ENCODE data around the gene DLG1. TPM values are rescaled to one million over a fixed set of nuclear protein-coding genes. Genes with fewer than 3 reads are reported as not detected.

Gene DLG1
- total and polyA plus RNA-seq, 4 donors: 47.8 to 130 (median 67.9) TPM

DNA sequence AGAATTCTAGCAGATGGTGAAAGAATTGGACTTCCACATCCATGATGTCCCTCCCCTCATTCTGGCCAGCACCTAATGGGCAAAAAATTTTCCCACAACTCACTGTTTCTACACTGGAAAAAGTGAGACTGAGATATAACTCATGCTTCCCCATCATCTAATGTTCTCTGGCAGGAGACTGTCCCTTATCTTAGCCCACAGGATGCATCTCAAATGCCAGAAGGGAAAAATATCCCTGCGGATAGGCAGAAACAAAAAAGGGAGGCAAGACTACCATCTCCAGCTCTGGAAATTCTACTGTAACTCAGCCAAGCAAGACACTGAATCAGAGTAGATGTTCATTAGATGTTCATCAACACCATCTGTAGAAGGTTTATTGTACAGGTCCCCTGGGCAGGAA is 58.6 kb downstream of the DLG1 start:
- Histone ChIP-seq H3K36me3 (ENCODE audit: control insufficient read depth, insufficient read depth, low read length) (no peaks in the 10 kb centered on the region), H3K9me3 (ENCODE audit: control insufficient read depth, insufficient read depth, low read length) (peaks cover 8% of the 10 kb centered on the region), H3K4me1 (ENCODE audit: control insufficient read depth, insufficient read depth, low read length) (no peaks in the 10 kb centered on the region), H3K27me3 (ENCODE audit: control insufficient read depth, insufficient read depth, low read length) (no peaks in the 10 kb centered on the region), H3K27ac (ENCODE audit: low read depth, low read length) (no peak overlapping the region), H3K4me3 (ENCODE audit: low read depth, low read length) (no peak overlapping the region)
- WGBS (ENCODE audit: insufficient coverage): no CpG with 5 or more reads among the region's 1 CpG
- DNase-seq (ENCODE audit: low read depth in 4 of 6, low spot score in 6 of 6): no peak

DNA sequence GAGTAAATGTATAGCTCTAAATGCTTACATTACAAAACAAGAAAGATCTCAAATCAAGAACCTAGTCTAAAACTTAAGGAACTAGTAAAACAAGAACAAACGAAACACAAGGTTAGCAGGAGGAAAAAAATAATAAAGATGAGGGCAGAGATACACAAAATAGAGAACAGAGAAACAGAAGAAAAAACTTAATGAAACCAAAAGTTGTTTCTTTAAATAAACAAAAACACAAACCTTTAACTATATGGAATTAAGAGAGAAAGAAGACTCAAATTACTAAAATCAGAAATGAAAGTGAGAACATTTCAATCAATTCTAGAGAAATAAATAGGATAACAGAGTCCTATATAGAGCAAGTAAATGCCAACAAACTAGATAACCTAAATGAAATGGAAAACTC is 59.6 kb downstream of the DLG1 start:
- H3K9me3 ChIP-seq (ENCODE audit: control insufficient read depth, insufficient read depth, low read length): peaks cover 7% of the 10 kb centered on the region
- no CpG with 5 or more reads among the region's 1 CpG for whole genome bisulfite sequencing (ENCODE audit: insufficient coverage)
- H3K27ac ChIP-seq (ENCODE audit: low read depth, low read length): no peak overlapping the region
- no peak overlapping the region for H3K4me3 ChIP-seq (ENCODE audit: low read depth, low read length)
- DNase-seq (ENCODE audit: low read depth in 4 of 6, low spot score in 6 of 6): no peak
- H3K36me3 ChIP-seq (ENCODE audit: control insufficient read depth, insufficient read depth, low read length): no peaks in the 10 kb centered on the region
- no peaks in the 10 kb centered on the region for H3K27me3 ChIP-seq (ENCODE audit: control insufficient read depth, insufficient read depth, low read length)
- no peaks in the 10 kb centered on the region for H3K4me1 ChIP-seq (ENCODE audit: control insufficient read depth, insufficient read depth, low read length)

DNA sequence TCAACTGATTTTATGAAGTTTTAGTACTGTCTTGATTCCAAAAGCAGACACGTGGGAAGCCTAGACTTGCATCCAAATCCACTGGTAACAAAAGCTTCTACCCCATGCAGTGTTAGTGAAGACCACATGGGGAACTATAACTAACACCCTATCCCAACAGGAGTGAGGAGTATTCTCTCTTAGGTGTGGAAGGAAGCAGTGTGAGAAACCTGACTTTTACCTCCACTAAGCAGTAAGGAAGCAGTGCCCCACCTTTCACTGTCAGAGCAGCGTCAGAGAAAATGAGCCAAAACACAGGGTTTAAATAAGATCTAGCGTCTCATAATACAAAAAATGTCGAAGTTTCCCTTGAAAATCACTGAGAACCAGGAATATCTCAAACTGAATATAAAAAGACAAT is 60.5 kb downstream of the DLG1 start:
- DNase-seq (ENCODE audit: low read depth in 4 of 6, low spot score in 6 of 6): no peak
- Histone ChIP-seq H3K4me1 (ENCODE audit: control insufficient read depth, insufficient read depth, low read length) (no peaks in the 10 kb centered on the region), H3K4me3 (ENCODE audit: low read depth, low read length) (no peak overlapping the region), H3K27ac (ENCODE audit: low read depth, low read length) (no peak overlapping the region), H3K27me3 (ENCODE audit: control insufficient read depth, insufficient read depth, low read length) (no peaks in the 10 kb centered on the region), H3K36me3 (ENCODE audit: control insufficient read depth, insufficient read depth, low read length) (no peaks in the 10 kb centered on the region), H3K9me3 (ENCODE audit: control insufficient read depth, insufficient read depth, low read length) (peaks cover 2% of the 10 kb centered on the region)
- no CpG with 5 or more reads among the region's 4 CpGs for whole genome bisulfite sequencing (ENCODE audit: insufficient coverage)

DNA sequence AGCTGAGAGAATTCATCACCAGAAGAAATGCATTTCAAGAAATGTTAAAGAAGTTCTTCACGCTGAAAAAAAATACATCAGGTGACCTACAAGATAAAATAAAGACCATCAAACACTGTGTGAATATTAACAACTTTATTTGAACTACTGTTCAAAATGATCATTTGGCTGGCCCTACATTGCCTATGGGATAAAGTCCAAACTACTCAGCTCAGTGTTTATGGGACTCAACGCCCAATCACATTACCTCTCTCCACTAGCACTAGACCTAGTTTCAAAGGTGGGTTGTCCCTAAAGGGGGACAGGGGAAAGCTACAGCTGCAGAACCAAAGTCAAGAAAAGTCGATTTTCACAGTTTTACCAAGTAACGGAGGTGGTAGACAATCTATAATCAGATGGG is 62.0 kb downstream of the DLG1 start:
- no peaks in the 10 kb centered on the region for H3K27me3 ChIP-seq (ENCODE audit: control insufficient read depth, insufficient read depth, low read length)
- H3K4me1 ChIP-seq (ENCODE audit: control insufficient read depth, insufficient read depth, low read length): no peaks in the 10 kb centered on the region
- no peak overlapping the region for H3K4me3 ChIP-seq (ENCODE audit: low read depth, low read length)
- no CpG with 5 or more reads among the region's 4 CpGs for WGBS (ENCODE audit: insufficient coverage)
- H3K9me3 ChIP-seq (ENCODE audit: control insufficient read depth, insufficient read depth, low read length): no peaks in the 10 kb centered on the region
- H3K36me3 ChIP-seq (ENCODE audit: control insufficient read depth, insufficient read depth, low read length): no peaks in the 10 kb centered on the region
- no peak for DNase-seq (ENCODE audit: low read depth in 4 of 6, low spot score in 6 of 6)
- H3K27ac ChIP-seq (ENCODE audit: low read depth, low read length): no peak overlapping the region

DNA sequence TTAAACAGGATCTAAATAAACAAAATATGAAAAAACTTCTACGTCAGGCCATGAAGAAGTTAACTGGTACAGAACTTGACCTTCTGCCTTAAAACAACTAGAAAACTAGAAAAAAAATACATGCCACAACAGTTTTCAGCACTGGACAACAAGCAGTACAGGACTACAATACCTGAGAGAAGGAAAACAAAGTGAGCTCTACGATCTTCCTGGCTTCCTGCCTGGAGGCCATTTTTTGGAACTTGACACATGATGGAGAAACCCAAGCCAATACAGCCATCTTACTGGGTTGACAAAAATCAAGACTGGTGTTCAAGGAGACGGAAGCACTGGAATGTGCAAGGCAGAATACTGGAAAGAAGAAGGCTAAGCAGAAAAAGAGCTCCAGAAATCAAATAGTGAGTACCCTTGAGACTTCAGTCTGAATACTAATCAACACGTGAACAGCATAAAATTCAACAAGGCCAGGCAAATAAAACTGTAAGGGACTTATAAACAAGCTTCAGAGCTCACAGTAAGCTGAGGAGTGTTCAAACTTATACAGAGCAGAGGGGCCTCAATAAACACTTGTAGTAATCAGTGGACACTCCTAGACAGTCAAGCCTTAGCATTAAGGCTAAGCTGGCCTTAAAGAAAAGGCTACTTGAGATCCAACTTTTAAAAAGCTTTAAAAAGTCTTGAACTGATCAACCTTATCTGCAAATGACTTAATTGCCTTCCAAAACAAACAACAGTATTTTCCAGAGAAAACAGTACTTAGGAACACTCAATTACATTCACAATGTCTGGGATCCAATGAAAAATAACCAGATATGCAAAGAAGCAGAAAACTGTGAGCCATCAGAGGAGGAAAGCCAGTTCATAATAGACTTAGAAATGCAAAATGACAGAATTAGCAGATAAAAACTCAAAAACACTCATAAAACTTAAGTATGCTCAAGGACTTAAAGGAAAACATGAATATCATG is 63.2 kb downstream of the DLG1 start:
- no peaks in the 10 kb centered on the region for H3K36me3 ChIP-seq (ENCODE audit: control insufficient read depth, insufficient read depth, low read length)
- H3K4me1 ChIP-seq (ENCODE audit: control insufficient read depth, insufficient read depth, low read length): no peaks in the 10 kb centered on the region
- no peaks in the 10 kb centered on the region for H3K27me3 ChIP-seq (ENCODE audit: control insufficient read depth, insufficient read depth, low read length)
- peak in 2 of 6 donors; percentile 26 to 28 for DNase-seq (ENCODE audit: low read depth in 4 of 6, low spot score in 6 of 6)
- no peaks in the 10 kb centered on the region for H3K9me3 ChIP-seq (ENCODE audit: control insufficient read depth, insufficient read depth, low read length)
- WGBS (ENCODE audit: insufficient coverage): no CpG with 5 or more reads among the region's 4 CpGs
- H3K4me3 ChIP-seq (ENCODE audit: low read depth, low read length): no peak overlapping the region
- H3K27ac ChIP-seq (ENCODE audit: low read depth, low read length): no peak overlapping the region

DNA sequence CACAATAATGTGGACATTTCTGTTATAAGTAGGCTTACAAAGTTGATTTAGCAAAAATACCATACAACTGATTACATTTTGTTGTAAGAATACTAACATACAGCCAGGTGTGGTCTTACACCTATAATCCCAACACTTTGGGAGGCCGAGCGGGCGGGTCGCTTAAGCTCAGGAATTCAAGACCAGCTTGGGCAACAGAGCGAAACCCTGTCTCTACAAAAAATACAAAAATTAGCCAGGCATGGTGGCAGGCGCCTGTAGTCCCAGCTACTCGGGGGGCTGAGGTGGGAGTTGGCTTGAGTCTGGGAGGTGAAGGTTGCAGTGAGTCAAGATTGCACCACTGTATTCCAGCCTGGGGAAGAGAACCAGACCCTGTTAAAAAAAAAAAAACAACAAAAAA is 67.1 kb downstream of the DLG1 start:
- no peaks in the 10 kb centered on the region for H3K27me3 ChIP-seq (ENCODE audit: control insufficient read depth, insufficient read depth, low read length)
- WGBS (ENCODE audit: insufficient coverage): no CpG with 5 or more reads among the region's 7 CpGs
- H3K9me3 ChIP-seq (ENCODE audit: control insufficient read depth, insufficient read depth, low read length): no peaks in the 10 kb centered on the region
- DNase-seq (ENCODE audit: low read depth in 4 of 6, low spot score in 6 of 6): no peak
- H3K4me1 ChIP-seq (ENCODE audit: control insufficient read depth, insufficient read depth, low read length): no peaks in the 10 kb centered on the region
- no peak overlapping the region for H3K4me3 ChIP-seq (ENCODE audit: low read depth, low read length)
- H3K27ac ChIP-seq (ENCODE audit: low read depth, low read length): no peak overlapping the region
- no peaks in the 10 kb centered on the region for H3K36me3 ChIP-seq (ENCODE audit: control insufficient read depth, insufficient read depth, low read length)

DNA sequence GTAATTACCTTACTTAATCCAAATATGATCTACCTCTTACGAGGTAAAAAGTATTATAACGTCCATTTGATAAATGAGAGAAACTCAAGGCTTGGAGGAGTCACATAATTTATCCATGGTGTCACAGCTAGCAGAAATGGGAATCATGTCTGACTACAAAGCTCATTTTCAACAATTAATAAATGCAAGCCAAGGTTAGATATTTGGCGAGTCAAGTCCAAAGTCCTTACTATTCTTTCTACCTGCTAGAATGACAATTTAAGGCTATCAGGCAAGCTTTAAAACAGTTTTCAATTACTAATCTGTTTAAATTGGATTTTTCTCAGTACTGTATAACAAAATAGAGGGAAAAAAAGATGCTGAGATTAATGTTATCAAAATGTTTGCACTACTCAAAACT is 68.6 kb downstream of the DLG1 start:
- H3K4me3 ChIP-seq (ENCODE audit: low read depth, low read length): no peak overlapping the region
- no peaks in the 10 kb centered on the region for H3K36me3 ChIP-seq (ENCODE audit: control insufficient read depth, insufficient read depth, low read length)
- H3K4me1 ChIP-seq (ENCODE audit: control insufficient read depth, insufficient read depth, low read length): no peaks in the 10 kb centered on the region
- no peaks in the 10 kb centered on the region for H3K9me3 ChIP-seq (ENCODE audit: control insufficient read depth, insufficient read depth, low read length)
- H3K27me3 ChIP-seq (ENCODE audit: control insufficient read depth, insufficient read depth, low read length): no peaks in the 10 kb centered on the region
- H3K27ac ChIP-seq (ENCODE audit: low read depth, low read length): no peak overlapping the region
- no CpG with 5 or more reads among the region's 3 CpGs for WGBS (ENCODE audit: insufficient coverage)
- no peak for DNase-seq (ENCODE audit: low read depth in 4 of 6, low spot score in 6 of 6)

DNA sequence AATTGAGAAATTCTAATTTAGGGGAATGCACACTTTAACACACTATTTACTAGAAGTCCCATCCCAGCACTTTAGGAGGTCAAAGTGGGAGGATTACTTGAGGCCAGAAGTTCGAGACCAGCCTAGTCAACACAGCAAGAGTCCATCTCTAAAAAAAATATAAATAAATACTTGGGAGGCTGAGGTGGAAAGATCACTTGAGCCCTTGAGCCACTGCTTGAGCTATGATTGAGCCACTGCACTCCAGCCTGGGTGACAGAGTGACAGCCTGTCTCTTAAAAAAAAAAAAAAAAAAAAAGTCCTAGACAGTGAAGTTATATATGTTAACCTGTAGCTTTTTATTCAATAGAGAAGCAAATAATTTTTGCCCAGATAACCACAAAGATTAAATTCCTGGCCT is 69.2 kb downstream of the DLG1 start:
- Histone ChIP-seq H3K9me3 (ENCODE audit: control insufficient read depth, insufficient read depth, low read length) (no peaks in the 10 kb centered on the region), H3K27me3 (ENCODE audit: control insufficient read depth, insufficient read depth, low read length) (no peaks in the 10 kb centered on the region), H3K4me3 (ENCODE audit: low read depth, low read length) (no peak overlapping the region), H3K36me3 (ENCODE audit: control insufficient read depth, insufficient read depth, low read length) (no peaks in the 10 kb centered on the region), H3K4me1 (ENCODE audit: control insufficient read depth, insufficient read depth, low read length) (no peaks in the 10 kb centered on the region), H3K27ac (ENCODE audit: low read depth, low read length) (no peak overlapping the region)
- DNase-seq (ENCODE audit: low read depth in 4 of 6, low spot score in 6 of 6): no peak
- no CpG with 5 or more reads among the region's 1 CpG for WGBS (ENCODE audit: insufficient coverage)

DNA sequence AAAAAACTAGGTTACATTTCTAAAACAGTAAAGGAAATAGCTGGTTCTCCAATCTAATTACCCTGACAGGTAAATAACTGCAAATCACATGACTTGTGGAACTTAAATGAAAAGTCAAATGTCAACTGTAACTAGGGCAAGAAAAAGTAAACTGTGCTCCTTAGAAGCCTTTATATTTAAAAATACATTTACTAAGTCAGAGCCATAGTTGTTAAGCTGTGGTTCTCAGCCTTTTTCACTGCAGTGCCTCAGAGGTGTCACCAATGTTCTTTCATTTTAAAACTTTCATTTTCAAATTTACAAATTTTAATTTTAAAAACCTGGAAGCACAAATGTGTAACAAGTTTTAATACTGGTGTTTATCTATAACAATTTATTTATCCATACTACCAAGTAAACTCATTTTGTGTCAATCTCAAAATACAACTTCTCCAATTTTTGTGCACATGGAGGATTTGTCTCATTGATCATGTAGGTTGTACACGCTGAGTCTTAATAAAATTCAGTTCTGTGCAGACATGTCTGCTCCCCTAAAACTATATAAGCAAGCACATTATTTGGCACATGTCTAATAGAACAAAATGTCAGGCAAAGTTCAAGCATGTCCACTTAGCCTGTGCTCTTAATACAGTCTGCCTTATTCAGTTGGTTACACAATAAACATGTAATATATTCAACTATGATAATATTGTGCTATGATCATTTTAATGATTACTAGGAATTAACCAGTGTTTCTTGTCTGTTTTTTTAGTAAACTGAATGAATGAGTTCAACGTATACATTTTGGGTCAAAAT is 70.4 kb downstream of the DLG1 start:
- no peaks in the 10 kb centered on the region for H3K36me3 ChIP-seq (ENCODE audit: control insufficient read depth, insufficient read depth, low read length)
- no peaks in the 10 kb centered on the region for H3K27me3 ChIP-seq (ENCODE audit: control insufficient read depth, insufficient read depth, low read length)
- no peaks in the 10 kb centered on the region for H3K4me1 ChIP-seq (ENCODE audit: control insufficient read depth, insufficient read depth, low read length)
- H3K27ac ChIP-seq (ENCODE audit: low read depth, low read length): no peak overlapping the region
- DNase-seq (ENCODE audit: low read depth in 4 of 6, low spot score in 6 of 6): no peak
- no peaks in the 10 kb centered on the region for H3K9me3 ChIP-seq (ENCODE audit: control insufficient read depth, insufficient read depth, low read length)
- H3K4me3 ChIP-seq (ENCODE audit: low read depth, low read length): no peak overlapping the region
- 80% methylated on average over 1 of the region's 2 CpGs for WGBS (ENCODE audit: insufficient coverage)

Measured in spinal cord (tissue), 10 donors.